A549 (cell line): ENCODE data around the gene MIS18A.

ENCODE experiments used
- BHLHE40 ChIP-seq: IDR thresholded peaks from 2 replicates; pipeline ENCODE4 v1.6.1; 2012; ENCODE audit warnings: low read depth, low read length, inconsistent platforms
- CBX8 ChIP-seq: fragments of 200-600 bp; sonication (generic); IDR thresholded peaks from 2 replicates; pipeline ENCODE4 v1.6.1; 2016
- EP300 ChIP-seq, 2 experiments: fragments of >200 bp; sonication (Bioruptor Twin); formaldehyde crosslinking; IDR thresholded peaks; 2 replicates in 1 of 2; 3 replicates in 1 of 2; pipeline ENCODE4 v1.6.1; 2016 to 2017
- JUN ChIP-seq, 2 experiments: fragments of >200 bp; sonication (Bioruptor Twin); formaldehyde crosslinking; IDR thresholded peaks; 2 replicates in 1 of 2; 3 replicates in 1 of 2; pipeline ENCODE4 v1.6.1; 2016 to 2017
- POLR2A ChIP-seq: IDR thresholded peaks from 2 replicates; pipeline ENCODE4 v1.6.1; 2012; ENCODE audit warnings: mild to moderate bottlenecking, low read length
- RAD21 ChIP-seq, 2 experiments: fragments of >200 bp in 1 of 2; sonication (Bioruptor Twin) in 1 of 2; formaldehyde crosslinking in 1 of 2; IDR thresholded peaks in 1 of 2; conservative IDR thresholded peaks in 1 of 2; 2 replicates in 1 of 2; 3 replicates in 1 of 2; pipeline ENCODE4 v1.6.1; 2012 to 2018; ENCODE audit warnings: inconsistent platforms in 1 of 2
- ZFP36 ChIP-seq: fragments of 450-650 bp; IDR thresholded peaks from 2 replicates; pipeline ENCODE4 v1.6.1; 2014; ENCODE audit warnings: borderline replicate concordance; ENCODE audit not compliant: partially characterized antibody
- TF ChIP-seq, protein P1 (sequence below): fragments of >200 bp; sonication (Bioruptor Twin); formaldehyde crosslinking; IDR thresholded peaks from 3 replicates; pipeline ENCODE4 v1.5.1; 2016
- TF ChIP-seq, protein P2 (sequence below): fragments of 150-350 bp; IDR thresholded peaks from 2 replicates; pipeline ENCODE4 v1.6.1; 2014; ENCODE audit warnings: low read depth, mild to moderate bottlenecking, low read length

DNA sequence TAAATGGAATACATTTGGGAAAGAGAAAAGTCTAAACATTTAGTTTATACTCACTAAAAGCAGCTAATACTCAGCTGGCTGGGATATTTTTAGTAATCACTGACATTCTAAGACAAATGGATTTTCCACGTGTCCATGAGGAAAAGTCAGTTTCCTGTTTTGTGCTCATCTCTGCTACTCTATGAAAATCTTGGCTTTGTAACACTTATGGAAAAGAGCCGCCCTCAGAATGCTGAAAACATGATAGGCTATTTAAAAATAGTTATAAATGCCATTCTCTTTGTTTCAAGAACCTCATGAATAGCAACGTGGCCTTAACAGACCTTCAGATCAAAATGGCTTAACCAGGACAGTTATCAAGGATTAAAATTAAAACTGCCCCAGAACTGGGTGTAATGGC, 49.7 kb upstream of the MIS18A start:
- TF ChIP-seq POLR2A (no peak), RAD21 (conservative IDR thresholded peaks at IDR 0.05 in 1 of 2, IDR thresholded peaks at IDR 0.05 in 1 of 2) (no peak), CBX8 (no peak), EP300 (IDR thresholded peaks at IDR 0.05) (no peak), ZFP36 (no peak), BHLHE40 (no peak), JUN (IDR thresholded peaks at IDR 0.05) (no peak)
- TF ChIP-seq, protein P1, sequence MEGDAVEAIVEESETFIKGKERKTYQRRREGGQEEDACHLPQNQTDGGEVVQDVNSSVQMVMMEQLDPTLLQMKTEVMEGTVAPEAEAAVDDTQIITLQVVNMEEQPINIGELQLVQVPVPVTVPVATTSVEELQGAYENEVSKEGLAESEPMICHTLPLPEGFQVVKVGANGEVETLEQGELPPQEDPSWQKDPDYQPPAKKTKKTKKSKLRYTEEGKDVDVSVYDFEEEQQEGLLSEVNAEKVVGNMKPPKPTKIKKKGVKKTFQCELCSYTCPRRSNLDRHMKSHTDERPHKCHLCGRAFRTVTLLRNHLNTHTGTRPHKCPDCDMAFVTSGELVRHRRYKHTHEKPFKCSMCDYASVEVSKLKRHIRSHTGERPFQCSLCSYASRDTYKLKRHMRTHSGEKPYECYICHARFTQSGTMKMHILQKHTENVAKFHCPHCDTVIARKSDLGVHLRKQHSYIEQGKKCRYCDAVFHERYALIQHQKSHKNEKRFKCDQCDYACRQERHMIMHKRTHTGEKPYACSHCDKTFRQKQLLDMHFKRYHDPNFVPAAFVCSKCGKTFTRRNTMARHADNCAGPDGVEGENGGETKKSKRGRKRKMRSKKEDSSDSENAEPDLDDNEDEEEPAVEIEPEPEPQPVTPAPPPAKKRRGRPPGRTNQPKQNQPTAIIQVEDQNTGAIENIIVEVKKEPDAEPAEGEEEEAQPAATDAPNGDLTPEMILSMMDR: no peak
- TF ChIP-seq, protein P2, sequence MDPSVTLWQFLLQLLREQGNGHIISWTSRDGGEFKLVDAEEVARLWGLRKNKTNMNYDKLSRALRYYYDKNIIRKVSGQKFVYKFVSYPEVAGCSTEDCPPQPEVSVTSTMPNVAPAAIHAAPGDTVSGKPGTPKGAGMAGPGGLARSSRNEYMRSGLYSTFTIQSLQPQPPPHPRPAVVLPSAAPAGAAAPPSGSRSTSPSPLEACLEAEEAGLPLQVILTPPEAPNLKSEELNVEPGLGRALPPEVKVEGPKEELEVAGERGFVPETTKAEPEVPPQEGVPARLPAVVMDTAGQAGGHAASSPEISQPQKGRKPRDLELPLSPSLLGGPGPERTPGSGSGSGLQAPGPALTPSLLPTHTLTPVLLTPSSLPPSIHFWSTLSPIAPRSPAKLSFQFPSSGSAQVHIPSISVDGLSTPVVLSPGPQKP: no peak
